ENCODE data around the gene SPTBN5. TPM values are rescaled to one million over a fixed set of nuclear protein-coding genes. Genes with fewer than 3 reads are reported as not detected.

The SPTBN5 gene
- total RNA-seq = 1 to 10 TPM in 1 of 2 donors, under 1 TPM in 1; 0.52 to 3.0 TPM

DNA sequence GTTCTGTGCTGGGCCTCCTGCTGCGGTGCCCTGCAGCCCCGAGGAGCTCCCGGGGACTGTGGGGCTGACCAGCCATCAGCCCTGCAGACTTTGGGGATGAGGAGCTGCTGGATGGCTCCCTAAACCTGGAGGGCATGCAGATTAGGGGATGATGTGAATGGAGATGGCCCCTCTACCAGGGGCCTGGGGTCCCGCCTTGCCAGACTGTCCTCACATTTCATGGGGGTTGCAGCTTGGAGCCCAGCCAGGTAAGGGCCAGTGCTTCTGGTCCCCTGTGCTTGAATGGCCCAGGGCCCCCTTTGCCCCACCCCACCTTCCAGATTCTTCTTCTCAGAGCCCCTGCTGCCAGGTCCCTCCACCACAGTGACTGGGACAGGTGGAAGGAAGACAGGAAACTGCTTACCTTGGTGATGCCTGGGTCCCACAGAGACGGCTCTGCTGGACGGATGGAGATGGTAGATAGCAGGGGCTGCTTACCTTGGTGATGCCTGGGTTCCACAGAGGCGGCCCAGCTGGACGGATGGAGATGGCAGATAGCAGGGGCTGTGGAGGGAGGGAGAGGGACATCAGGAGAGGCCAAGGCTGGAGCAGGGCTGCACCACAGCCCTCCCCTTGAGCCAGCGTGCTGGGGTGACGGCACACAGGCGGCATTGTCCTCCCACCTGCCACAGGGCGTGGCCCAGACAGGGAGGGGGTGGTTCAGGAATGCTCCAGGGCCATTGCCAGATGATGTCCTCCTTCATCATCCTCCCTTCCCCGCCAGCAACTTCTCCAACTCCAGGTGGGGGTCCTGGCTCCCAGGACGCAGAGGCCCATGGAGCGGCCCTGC, at the start of gene SPTBN5:
TSS of gene SPTBN5 (minus strand) at position 632 of the 829 bp plus-strand sequence. CDS start at position 76, 556 bp downstream.
- H3K27ac ChIP-seq = peak within 1 kb of the TSS in 3 of 4 donors; percentile 62 to 79 (median 68)
- no peaks in the 10 kb centered on the region for H3K9me3 ChIP-seq
- intact Hi-C loops (cut with DNase I) = no loop called here
- no peak within 1 kb of the TSS for H3K4me3 ChIP-seq
- WGBS, 2 donors = 79 to 91% methylated on average over 3 to 15 of the region's 15 CpGs
- H3K4me1 ChIP-seq = peaks cover 40% of the 10 kb centered on the region
- no peaks in the 10 kb centered on the region for H3K27me3 ChIP-seq
- no peaks in the 10 kb centered on the region for H3K36me3 ChIP-seq (replicated peaks in 1 of 2; ENCODE audit: insufficient read depth in 1 of 2, low read depth in 2 of 2)
- DNase-seq (no peak), ATAC-seq (no peak)
- TF ChIP-seq, protein P1, sequence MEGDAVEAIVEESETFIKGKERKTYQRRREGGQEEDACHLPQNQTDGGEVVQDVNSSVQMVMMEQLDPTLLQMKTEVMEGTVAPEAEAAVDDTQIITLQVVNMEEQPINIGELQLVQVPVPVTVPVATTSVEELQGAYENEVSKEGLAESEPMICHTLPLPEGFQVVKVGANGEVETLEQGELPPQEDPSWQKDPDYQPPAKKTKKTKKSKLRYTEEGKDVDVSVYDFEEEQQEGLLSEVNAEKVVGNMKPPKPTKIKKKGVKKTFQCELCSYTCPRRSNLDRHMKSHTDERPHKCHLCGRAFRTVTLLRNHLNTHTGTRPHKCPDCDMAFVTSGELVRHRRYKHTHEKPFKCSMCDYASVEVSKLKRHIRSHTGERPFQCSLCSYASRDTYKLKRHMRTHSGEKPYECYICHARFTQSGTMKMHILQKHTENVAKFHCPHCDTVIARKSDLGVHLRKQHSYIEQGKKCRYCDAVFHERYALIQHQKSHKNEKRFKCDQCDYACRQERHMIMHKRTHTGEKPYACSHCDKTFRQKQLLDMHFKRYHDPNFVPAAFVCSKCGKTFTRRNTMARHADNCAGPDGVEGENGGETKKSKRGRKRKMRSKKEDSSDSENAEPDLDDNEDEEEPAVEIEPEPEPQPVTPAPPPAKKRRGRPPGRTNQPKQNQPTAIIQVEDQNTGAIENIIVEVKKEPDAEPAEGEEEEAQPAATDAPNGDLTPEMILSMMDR (IDR thresholded peaks at IDR 0.05) = no peak
- TF ChIP-seq POLR2A (IDR thresholded peaks at IDR 0.05) = no peak

DNA sequence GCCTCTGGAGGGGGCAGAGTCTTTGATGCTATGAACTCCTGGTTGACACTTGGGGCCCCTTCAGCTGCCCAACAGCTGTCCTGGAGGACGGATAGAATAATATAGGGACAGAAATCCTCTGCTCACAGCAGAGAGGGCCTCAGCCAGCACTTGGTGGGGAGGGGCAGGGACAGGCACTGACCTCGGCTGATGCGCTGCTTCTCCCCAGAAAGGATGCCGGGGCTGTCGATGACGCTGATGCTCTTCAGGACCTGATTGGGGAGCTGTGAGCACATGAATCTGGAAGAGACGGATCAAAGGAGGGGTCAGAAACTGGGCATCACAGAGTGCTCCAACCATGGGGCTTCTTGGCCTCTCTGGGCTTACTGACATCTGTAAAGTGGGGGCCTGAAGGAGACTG, 49.0 kb upstream of the SPTBN5 start:
- Histone ChIP-seq H3K4me3 (no peak overlapping the region), H3K27ac (peak overlapping the region in 3 of 4 donors; percentile 66 to 85 (median 84)), H3K27me3 (no peaks in the 10 kb centered on the region), H3K36me3 (replicated peaks in 1 of 2; ENCODE audit: insufficient read depth in 1 of 2, low read depth in 2 of 2) (peaks cover 0 to 2% of the 10 kb centered on the region in 2 donors), H3K4me1 (peaks cover 23% of the 10 kb centered on the region), H3K9me3 (no peaks in the 10 kb centered on the region)
- intact Hi-C loops (cut with DNase I) = no loop called here
- 72 to 78% methylated on average over 2 to 7 of the region's 7 CpGs for WGBS, 2 donors
- no peak for TF ChIP-seq POLR2A (IDR thresholded peaks at IDR 0.05)
- TF ChIP-seq, protein P1 (IDR thresholded peaks at IDR 0.05) = no peak
- DNase-seq (no peak), ATAC-seq (no peak)

DNA sequence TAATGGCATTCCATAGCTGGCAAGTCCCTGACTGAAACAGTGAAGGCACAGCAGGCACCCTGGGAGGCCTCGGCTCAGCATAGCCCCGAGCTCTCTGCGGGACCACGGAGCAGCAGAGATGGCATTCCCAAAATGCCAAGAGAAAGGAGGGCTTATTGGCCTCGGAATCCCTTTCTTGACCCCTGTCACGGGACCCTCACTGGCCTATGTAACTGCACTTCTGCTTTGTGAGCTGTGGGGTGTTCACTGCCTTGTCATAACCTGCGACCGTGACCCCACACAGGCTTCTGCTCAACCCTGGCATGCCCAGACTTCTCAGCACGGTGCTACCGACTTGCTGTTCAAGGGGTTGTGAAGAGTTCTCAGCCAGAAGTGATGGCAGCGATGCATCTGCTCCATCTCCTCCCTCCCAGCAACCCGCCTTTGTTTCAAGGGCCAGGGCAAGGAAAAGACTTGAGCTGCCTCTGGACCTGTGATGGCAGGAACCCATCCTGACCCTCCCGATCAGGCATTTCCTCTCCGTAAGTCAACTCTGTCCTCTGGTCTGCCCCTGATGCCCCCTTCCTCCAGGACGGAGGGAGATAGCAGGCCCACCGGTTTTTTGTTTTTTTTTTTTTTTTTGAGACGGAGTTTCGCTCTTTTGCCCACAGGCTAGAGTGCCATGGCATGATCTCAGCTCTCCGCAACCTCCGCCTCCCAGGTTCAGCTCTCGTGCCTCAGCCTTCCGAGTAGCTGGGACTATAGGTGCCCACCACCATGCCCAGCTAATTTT, 48.0 kb upstream of the SPTBN5 start:
- Histone ChIP-seq H3K36me3 (replicated peaks in 1 of 2; ENCODE audit: insufficient read depth in 1 of 2, low read depth in 2 of 2) (peaks cover 0 to 2% of the 10 kb centered on the region in 2 donors), H3K4me1 (peaks cover 12% of the 10 kb centered on the region), H3K9me3 (no peaks in the 10 kb centered on the region), H3K27me3 (no peaks in the 10 kb centered on the region), H3K27ac (peak overlapping the region in 1 of 4 donors; percentile 17), H3K4me3 (no peak overlapping the region)
- no peak for ATAC-seq
- no peak for DNase-seq
- intact Hi-C loops (cut with DNase I) = no loop called here
- 80 to 91% methylated on average over 20 to 22 of the region's 22 CpGs for WGBS, 2 donors
- TF ChIP-seq, protein P1 (IDR thresholded peaks at IDR 0.05) = no peak
- TF ChIP-seq POLR2A (IDR thresholded peaks at IDR 0.05) = no peak

DNA sequence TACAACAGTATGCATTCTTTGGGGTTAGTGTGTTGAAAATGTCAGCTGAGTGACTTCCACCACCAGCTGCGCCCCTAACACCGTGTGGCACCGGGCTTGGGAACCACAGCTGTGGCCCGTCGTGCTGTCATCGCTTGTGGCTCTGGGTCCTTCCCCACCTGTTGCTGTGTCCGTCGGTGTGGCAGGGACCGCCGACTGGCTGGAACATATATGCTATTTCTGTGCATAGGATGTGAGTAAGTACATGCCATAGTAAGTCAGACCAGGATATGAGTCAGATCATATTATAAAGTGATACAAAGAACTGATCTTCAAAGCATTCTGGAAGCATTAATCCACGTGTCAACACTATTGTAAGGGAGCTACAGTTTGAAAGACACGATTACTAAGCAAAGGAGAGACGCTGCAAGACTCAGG, 46.6 kb upstream of the SPTBN5 start:
- H3K4me1 ChIP-seq = peaks cover 12% of the 10 kb centered on the region
- peaks cover 0 to 2% of the 10 kb centered on the region in 2 donors for H3K36me3 ChIP-seq (replicated peaks in 1 of 2; ENCODE audit: insufficient read depth in 1 of 2, low read depth in 2 of 2)
- H3K4me3 ChIP-seq = no peak overlapping the region
- no peak for TF ChIP-seq POLR2A (IDR thresholded peaks at IDR 0.05)
- TF ChIP-seq, protein P1 (IDR thresholded peaks at IDR 0.05) = no peak
- ATAC-seq (no peak), DNase-seq (no peak)
- no peaks in the 10 kb centered on the region for H3K27me3 ChIP-seq
- intact Hi-C loops (cut with DNase I) = no loop called here
- peak overlapping the region in 2 of 4 donors; percentile 7 to 38 for H3K27ac ChIP-seq
- no peaks in the 10 kb centered on the region for H3K9me3 ChIP-seq
- 78 to 92% methylated on average over 3 to 13 of the region's 13 CpGs for WGBS, 2 donors
